Stomach (tissue), 4 donors: ENCODE data around the gene DNAH10.

Source experiments
- CTCF ChIP-seq, 7 experiments: fragments of 450-650 bp in 4 of 7; fragments of 200-600 bp in 3 of 7; sonication (generic) in 3 of 7; IDR thresholded peaks; one replicate each; pipeline ENCODE4 v1.5.1; 2016 to 2019; ENCODE audit warnings: antibody characterized with exemption in 7 of 7, control low read depth in 2 of 7, mild to moderate bottlenecking in 1 of 7
- EP300 ChIP-seq: sonication (generic); formaldehyde crosslinking; IDR thresholded peaks from one replicate; pipeline ENCODE4 v1.6.1; 2017; ENCODE audit warnings: antibody characterized with exemption

- TF ChIP-seq EP300 (no peak), CTCF (IDR thresholded peaks at IDR 0.05) (no peak)
Measured at GRCh38 chr12:123939716-123940626, 177.9 kb downstream of the DNAH10 start.
